HFFc6 (cell line): ENCODE measurements around the gene UNC45A. TPM values are rescaled to one million over a fixed set of nuclear protein-coding genes. Genes with fewer than 3 reads are reported as not detected.

Experiments
- DNase-seq: peaks from one replicate; pipeline ENCODE4 v3.0.0-alpha.2; 2018
- H3K27ac Mint-ChIP-seq: 2 replicates; pipeline ENCODE4 v1.8.0; 2020; ENCODE audit warnings: mild to moderate bottlenecking, mixed read lengths
- H3K27me3 Mint-ChIP-seq: 2 replicates; pipeline ENCODE4 v1.8.0; 2021; ENCODE audit warnings: mild to moderate bottlenecking, moderate library complexity, mixed read lengths; ENCODE audit not compliant: insufficient read depth
- H3K36me3 Mint-ChIP-seq: 2 replicates; pipeline ENCODE4 v1.8.0; 2021; ENCODE audit warnings: low read depth, mixed read lengths
- H3K4me1 Mint-ChIP-seq: 2 replicates; pipeline ENCODE4 v1.8.0; 2020; ENCODE audit warnings: low read depth, mixed read lengths
- H3K4me3 Mint-ChIP-seq: 2 replicates; pipeline ENCODE4 v1.8.0; 2020; ENCODE audit warnings: mild to moderate bottlenecking, moderate library complexity, mixed read lengths
- H3K9me3 Mint-ChIP-seq: 2 replicates; pipeline ENCODE4 v1.8.0; 2020; ENCODE audit warnings: mild to moderate bottlenecking, mixed read lengths
- total RNA-seq, 6 experiments: library from RNA; stranded (reverse); fragmentation: NEBNext Ultra II Directional; extraction: Animal tissue kit (Norgen Biotek cat#: 25700); gene quantifications; 2 replicates in 1 of 6; 3 replicates in 5 of 6; pipeline ENCODE4 v1.2.3, GENCODE V29; 2021
- TF ChIP-seq, protein P1 (sequence below): fragments of 200-600 bp; sonication (generic); IDR thresholded peaks from 2 replicates; pipeline ENCODE4 v1.5.0; 2021; ENCODE audit warnings: antibody characterized with exemption, mild to moderate bottlenecking

UNC45A gene
- total RNA-seq, 6 experiments from 2014 or later, result 65.3 to 77.5 (median 72.1) TPM

DNA sequence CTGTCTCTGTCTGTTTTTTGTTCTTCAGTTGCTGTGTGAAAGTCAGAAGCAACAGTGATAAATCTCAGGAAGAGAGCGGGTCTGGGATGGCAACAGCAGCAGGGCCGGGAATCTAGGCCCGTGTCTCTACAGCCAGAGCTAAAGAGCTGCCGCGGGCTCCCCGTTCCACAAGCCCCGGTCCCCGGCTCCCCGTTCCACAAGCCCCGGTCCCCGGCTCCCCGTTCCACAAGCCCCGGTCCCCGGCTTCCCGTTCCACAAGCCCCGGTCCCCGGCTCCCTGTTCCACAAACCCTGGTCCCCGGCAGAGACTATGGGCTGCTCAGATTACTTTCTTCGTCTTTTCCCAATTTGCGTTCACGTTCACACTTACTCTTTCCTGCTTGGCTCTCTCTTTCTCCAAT, 39.1 kb downstream of the UNC45A start:
- H3K27me3 Mint-ChIP-seq, result no peaks in the 10 kb centered on the region; the same call in 1 of the 2 replicates
- H3K4me1 Mint-ChIP-seq, result 0 out of 2 replicates have a peak, but pooled peaks cover 2% of the 10 kb centered on the region
- H3K36me3 Mint-ChIP-seq, result peaks cover 45% of the 10 kb centered on the region
- H3K4me3 Mint-ChIP-seq, result no peak overlapping the region
- no peak for DNase-seq
- TF ChIP-seq, protein P1, sequence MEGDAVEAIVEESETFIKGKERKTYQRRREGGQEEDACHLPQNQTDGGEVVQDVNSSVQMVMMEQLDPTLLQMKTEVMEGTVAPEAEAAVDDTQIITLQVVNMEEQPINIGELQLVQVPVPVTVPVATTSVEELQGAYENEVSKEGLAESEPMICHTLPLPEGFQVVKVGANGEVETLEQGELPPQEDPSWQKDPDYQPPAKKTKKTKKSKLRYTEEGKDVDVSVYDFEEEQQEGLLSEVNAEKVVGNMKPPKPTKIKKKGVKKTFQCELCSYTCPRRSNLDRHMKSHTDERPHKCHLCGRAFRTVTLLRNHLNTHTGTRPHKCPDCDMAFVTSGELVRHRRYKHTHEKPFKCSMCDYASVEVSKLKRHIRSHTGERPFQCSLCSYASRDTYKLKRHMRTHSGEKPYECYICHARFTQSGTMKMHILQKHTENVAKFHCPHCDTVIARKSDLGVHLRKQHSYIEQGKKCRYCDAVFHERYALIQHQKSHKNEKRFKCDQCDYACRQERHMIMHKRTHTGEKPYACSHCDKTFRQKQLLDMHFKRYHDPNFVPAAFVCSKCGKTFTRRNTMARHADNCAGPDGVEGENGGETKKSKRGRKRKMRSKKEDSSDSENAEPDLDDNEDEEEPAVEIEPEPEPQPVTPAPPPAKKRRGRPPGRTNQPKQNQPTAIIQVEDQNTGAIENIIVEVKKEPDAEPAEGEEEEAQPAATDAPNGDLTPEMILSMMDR, result no peak
- no peak overlapping the region for H3K27ac Mint-ChIP-seq
- H3K9me3 Mint-ChIP-seq, result no peaks in the 10 kb centered on the region

DNA sequence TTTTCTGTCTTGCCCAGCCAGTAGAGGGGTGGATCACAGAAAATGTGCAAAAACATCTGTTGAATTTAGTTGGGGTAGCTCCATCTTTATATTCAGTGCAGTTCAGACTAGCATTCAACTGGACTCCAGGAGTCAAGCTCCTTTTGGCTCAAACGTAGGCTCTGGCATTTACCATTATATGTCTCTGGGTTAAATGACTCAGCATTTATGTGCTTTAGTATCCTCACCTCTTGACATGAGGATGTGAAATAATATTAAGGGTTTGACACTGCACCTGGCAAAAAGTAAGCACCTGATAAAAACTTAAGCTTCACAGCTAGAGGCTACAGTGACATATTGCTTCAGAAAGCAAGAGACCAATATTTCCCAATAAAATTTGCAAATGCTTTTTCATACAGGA, 44.5 kb downstream of the UNC45A start:
- H3K27ac Mint-ChIP-seq, result peak overlapping the region; percentile 7; the same call in 1 of the 2 replicates
- no peak for DNase-seq
- no peaks in the 10 kb centered on the region for H3K27me3 Mint-ChIP-seq
- H3K4me1 Mint-ChIP-seq, result peaks cover 34% of the 10 kb centered on the region
- H3K4me3 Mint-ChIP-seq, result no peak overlapping the region
- H3K36me3 Mint-ChIP-seq, result peaks cover 59% of the 10 kb centered on the region
- TF ChIP-seq, protein P1, result no peak
- H3K9me3 Mint-ChIP-seq, result no peaks in the 10 kb centered on the region

DNA sequence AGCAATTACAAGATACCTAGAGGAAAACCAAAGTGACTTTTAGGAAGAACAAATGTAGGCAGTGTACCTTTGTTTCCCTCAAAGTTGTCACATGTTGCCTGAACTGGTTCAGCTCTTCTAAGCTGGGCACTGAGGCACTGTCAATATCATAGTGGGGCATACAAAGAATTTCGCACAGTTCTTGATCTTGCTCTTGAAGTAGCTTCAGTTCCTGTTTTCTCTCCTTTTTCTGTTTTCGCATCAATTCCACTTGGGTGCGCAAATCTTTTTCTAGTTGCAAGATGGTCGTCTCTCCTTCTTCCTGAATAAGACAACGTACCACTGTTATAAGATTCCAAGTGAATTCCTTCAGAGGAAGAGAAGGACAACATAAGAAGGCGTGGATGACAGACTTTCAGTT, 46.6 kb downstream of the UNC45A start:
- peaks cover 52% of the 10 kb centered on the region for H3K36me3 Mint-ChIP-seq
- H3K4me3 Mint-ChIP-seq, result no peak overlapping the region
- H3K4me1 Mint-ChIP-seq, result peaks cover 34% of the 10 kb centered on the region
- H3K27me3 Mint-ChIP-seq, result no peaks in the 10 kb centered on the region
- TF ChIP-seq, protein P1, result no peak
- no peaks in the 10 kb centered on the region for H3K9me3 Mint-ChIP-seq
- no peak for DNase-seq
- H3K27ac Mint-ChIP-seq, result peak overlapping the region; percentile 18; the same call in 1 of the 2 replicates

DNA sequence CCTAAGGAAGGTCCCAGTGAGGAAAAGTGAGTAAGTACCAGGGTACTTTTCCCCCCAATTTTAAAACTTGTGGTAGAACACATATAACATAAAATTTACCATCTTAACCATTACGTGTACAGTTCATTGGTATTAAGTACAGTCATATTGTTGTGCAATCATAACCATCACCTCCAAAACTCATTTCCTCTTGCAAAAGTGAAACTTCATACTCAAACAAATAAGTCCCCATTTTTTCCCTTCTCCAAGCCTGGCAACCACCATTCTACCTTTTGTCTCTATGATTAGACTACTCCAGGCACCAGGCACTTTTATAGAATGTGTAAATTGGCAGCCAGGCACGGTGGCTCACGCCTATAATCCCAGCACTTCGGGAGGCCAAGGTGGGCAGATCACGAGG, 47.0 kb downstream of the UNC45A start:
- Mint-ChIP-seq H3K4me1 (peaks cover 34% of the 10 kb centered on the region), H3K36me3 (peaks cover 52% of the 10 kb centered on the region), H3K27me3 (no peaks in the 10 kb centered on the region), H3K9me3 (no peaks in the 10 kb centered on the region), H3K27ac (peak overlapping the region; percentile 76), H3K4me3 (no peak overlapping the region)
- DNase-seq, result peak; percentile 9
- TF ChIP-seq, protein P1, result no peak

DNA sequence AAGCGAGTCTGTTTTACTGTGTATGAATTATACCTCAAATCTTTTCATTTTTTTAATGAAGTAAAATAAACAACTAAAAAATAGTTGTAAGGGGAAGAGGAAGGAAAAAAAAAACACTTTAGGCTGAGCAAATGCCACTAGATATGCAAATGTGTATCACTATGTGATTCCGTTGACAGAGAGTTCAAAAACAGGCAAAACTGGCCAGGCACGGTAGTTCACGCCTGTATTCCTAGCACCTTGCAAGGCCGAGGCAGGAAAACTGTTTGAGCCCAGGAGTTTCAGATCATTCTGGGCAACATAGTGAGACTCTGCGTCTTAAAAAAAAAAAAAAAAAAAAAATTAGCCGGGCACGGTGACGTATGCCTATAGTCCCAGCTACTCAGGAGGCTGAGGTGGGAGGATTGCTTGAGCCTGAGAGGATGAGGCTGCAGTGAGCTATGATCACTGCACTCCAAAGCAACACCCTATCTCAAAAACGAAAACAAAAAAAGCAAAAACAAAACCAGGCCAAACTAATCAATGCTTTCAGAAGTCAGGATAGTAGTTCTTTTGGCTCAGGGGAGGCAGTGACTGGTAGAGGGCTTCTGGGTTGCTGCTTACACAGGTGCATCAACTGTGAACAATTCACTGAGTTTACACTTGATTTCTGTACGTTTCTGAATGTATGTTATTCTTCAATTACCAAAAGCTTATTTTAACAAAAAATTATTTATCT, 51.9 kb downstream of the UNC45A start:
- Mint-ChIP-seq H3K4me3 (no peak overlapping the region), H3K36me3 (peaks cover 31% of the 10 kb centered on the region), H3K9me3 (no peaks in the 10 kb centered on the region), H3K27me3 (no peaks in the 10 kb centered on the region), H3K4me1 (peaks cover 43% of the 10 kb centered on the region), H3K27ac (peak overlapping the region; percentile 40; the same call in 1 of the 2 replicates)
- no peak for DNase-seq
- TF ChIP-seq, protein P1, result no peak
